HTERT RPE-1 (cell line): Measurements from ENCODE around the gene SPINK8.
"Not testable (repeated sequence)": the region's sequence is repeated elsewhere in the genome, so short reads cannot be mapped to it uniquely, and the experiment has no call there.

ENCODE experiments used
- in situ Hi-C: fragments of 300-500 bp; cut with MboI; formaldehyde crosslinking; loops from 4 replicates; pipeline ENCODE4 v1.14.3; 2020; ENCODE audit warnings: low sequenced_read_pairs

The SPINK8 gene

GRCh38 chr3:48331706-48332435 is 1.6 kb downstream of the SPINK8 start:
- in situ Hi-C loops: not testable (repeated sequence)

- in situ Hi-C loops: no loop called here
Measured at GRCh38 chr3:48320996-48321395, 12.5 kb downstream of the SPINK8 start.

GRCh38 chr3:48318713-48319468 is 14.6 kb downstream of the SPINK8 start:
- in situ Hi-C loops: no loop called here

GRCh38 chr3:48314542-48314941 is 18.9 kb downstream of the SPINK8 start:
- in situ Hi-C loops: no loop called here

GRCh38 chr3:48306860-48307530 is 26.5 kb downstream of the SPINK8 start:
- in situ Hi-C loops: no loop called here

- in situ Hi-C loops: no loop called here
Measured at GRCh38 chr3:48306290-48306689, 27.2 kb downstream of the SPINK8 start.

- in situ Hi-C loops: no loop called here
Measured at GRCh38 chr3:48305396-48305795, 28.1 kb downstream of the SPINK8 start.

GRCh38 chr3:48303021-48303420 is 30.4 kb downstream of the SPINK8 start:
- in situ Hi-C loops: no loop called here

- in situ Hi-C loops: no loop called here
Measured at GRCh38 chr3:48301800-48302166, 31.7 kb downstream of the SPINK8 start.

- in situ Hi-C loops: no loop called here
Measured at GRCh38 chr3:48301020-48301799, 32.3 kb downstream of the SPINK8 start, which contains the start of gene NME6. TSS of gene NME6 (minus strand) at chr3:48301367.

- in situ Hi-C loops: no loop called here
Measured at GRCh38 chr3:48299746-48300712, 33.4 kb downstream of the SPINK8 start.

GRCh38 chr3:48297111-48297810 is 36.2 kb downstream of the SPINK8 start:
- in situ Hi-C loops: no loop called here

GRCh38 chr3:48296699-48297098 is 36.8 kb downstream of the SPINK8 start:
- in situ Hi-C loops: no loop called here

GRCh38 chr3:48294611-48295263 is 38.7 kb downstream of the SPINK8 start:
- in situ Hi-C loops: no loop called here

- in situ Hi-C loops: no loop called here
Measured at GRCh38 chr3:48289659-48290058, 43.8 kb downstream of the SPINK8 start.

- in situ Hi-C loops: no loop called here
Measured at GRCh38 chr3:48287034-48287433, 46.4 kb downstream of the SPINK8 start.

GRCh38 chr3:48286308-48286707 is 47.2 kb downstream of the SPINK8 start:
- in situ Hi-C loops: no loop called here

GRCh38 chr3:48285675-48286074 is 47.8 kb downstream of the SPINK8 start:
- in situ Hi-C loops: no loop called here

- in situ Hi-C loops: no loop called here
Measured at GRCh38 chr3:48285132-48285531, 48.3 kb downstream of the SPINK8 start.
